ENCODE data around the gene ANKFN1.

Gene ANKFN1

GRCh38 chr17:56434610-56435009 lies 281.3 kb downstream of the ANKFN1 start:
- DNase-seq (ENCODE audit: low read depth in 2 of 2) = no peak

DNA sequence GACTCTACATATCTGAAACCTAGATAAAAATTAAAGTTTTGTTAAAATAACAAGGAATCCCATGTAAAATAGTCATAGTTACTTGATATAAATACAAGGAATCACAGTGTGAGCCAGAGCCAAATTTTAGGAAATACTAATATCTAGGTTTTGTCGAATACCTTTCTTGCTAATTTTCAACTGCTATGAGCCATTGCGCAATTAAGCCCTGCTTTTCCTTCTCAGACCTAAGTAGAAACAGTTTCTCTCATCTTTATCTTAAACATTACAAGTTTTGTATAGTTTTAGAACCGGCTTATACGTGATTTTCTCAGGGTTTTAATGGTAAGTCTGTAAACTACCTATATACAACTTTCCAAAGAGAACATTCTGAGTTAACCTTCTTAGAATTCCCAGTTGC lies 282.9 kb downstream of the ANKFN1 start:
- DNase-seq (ENCODE audit: low read depth in 2 of 2) = no peak

DNA sequence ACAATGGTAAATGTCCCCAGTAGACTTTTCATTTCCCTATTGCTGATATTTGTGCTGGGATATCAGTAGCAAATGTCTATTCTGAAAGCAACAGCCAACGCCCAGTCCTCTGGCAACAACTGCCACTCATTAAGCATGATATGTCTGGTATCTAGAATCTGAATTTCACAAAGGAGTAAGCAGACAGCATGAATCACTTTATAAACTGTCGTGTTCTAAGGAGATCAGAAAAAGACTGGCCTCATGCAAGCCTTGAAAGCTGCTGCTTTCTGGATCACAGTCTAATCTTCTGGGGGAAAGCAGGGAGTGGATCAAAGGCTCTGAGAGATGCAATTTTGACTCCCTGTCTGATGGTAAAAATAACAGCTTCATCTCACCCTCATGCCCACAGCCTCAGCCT lies 287.1 kb downstream of the ANKFN1 start:
- no peak for DNase-seq (ENCODE audit: low read depth in 2 of 2)

DNA sequence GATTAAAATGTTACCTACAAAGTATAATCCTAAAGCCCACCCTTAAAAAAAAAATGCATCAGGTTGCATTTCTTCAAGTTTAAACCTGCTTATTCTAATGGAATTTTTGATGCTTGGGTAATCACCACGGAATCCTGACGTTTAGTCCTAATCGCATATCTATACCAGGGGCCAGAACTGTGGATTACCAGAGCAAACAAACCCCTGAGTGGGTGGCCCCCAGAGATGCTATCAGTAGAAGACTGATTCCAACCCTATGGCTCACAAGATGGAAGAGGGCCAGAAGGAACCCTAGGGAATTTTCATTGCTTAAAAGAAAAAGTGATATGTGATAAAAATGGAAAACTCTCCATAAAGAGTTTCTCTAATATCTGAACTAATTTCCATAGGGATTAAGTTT lies 288.0 kb downstream of the ANKFN1 start:
- DNase-seq (ENCODE audit: low read depth in 2 of 2) = no peak

DNA sequence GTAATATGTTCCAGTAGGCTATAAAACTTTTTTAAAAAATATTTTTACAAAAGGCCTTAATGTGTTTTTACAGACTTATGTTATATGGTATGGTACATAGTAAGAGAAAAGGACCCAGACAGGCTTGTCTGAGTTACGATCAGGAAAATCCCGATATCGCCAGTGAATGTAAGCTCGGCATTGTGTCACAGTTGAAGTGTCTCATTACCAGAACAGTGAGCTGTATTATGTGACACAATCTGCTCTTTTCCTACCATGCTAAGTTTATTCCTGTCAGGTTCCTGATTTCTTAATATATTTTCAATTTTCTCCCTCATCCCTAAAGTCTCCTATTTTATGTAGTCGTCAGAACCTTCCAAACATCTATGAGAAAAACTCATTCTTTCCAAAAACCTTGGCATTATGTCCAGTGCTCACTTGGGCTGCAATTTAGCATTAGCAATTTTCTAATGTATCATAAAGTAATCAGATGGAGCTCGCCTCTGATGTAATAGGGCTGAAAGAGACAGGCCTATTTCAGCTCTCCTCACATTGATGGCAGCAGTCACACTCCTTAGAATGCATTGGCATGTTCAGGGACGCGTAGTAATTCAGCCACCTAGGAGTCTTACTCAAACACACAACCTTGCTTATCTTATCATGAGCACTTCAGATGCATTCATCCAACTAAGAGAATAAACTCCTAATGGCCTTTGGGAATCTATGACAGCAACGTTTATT lies 292.6 kb downstream of the ANKFN1 start:
- no peak for DNase-seq (ENCODE audit: low read depth in 2 of 2)

GRCh38 chr17:56447171-56447570 lies 293.9 kb downstream of the ANKFN1 start:
- no peak for DNase-seq (ENCODE audit: low read depth in 2 of 2)

- DNase-seq (ENCODE audit: low read depth in 2 of 2) = no peak
Observed at GRCh38 chr17:56448371-56448770, 295.1 kb downstream of the ANKFN1 start.

DNA sequence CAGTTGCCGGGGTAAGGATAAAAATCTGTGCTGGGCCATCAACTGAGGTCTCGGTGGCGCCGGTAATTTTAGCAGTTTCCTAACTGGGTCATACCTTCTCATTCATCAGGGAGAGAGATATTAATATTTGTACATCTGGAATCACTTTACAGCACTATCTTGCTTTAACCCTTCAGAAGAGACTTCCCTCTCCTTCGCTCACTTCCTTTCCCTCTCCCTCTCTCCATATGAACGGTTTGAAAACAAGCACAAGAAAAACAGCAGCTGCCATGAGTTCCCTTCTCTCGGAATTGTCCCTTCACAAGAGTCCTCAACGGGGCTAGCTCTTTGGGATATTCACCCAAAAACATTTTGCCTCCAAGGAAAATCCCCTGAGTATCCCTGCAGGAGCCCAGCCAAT lies 295.9 kb downstream of the ANKFN1 start:
- DNase-seq (ENCODE audit: low read depth in 2 of 2) = no peak

DNA sequence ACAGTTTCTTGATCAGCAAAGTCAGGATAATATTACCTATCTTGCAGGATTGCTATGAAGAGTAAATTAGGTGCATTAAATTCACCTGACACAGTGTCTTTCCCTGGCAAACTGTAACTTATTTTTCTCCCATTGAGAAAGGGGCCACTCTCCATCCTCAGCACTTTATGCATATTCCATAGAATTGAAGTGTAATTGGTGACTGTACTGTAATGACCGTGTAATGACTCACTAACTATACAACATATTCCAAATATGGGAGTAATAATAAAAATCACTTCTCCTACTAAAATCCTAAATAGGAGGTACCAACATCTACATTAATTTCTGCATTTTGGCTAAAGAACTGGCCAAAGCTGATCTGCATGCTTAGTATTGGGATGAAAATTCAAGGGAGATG lies 298.4 kb downstream of the ANKFN1 start:
- DNase-seq (ENCODE audit: low read depth in 2 of 2) = no peak

- no peak for DNase-seq (ENCODE audit: low read depth in 2 of 2)
Observed at GRCh38 chr17:56452461-56452860, 299.2 kb downstream of the ANKFN1 start.

DNA sequence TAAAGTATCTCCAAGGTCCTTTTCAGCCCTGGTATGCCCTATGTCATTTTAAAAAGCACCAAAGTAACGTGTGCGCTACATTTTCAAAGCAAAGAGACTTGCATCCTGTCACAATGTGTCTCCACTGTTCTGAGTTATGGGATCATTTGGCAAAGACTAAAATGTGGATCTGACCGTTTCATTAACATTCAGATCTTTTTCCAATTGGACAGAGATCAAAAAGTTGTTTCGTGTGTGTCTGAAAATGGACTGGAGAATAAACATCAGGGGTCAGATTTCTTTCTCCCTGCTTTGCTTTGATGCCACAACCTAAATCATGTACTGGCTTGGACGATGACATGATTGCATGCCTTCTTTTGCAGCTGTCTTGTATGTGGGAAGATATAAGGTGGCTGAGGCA lies 304.2 kb downstream of the ANKFN1 start:
- no peak for DNase-seq (ENCODE audit: low read depth in 2 of 2)

DNA sequence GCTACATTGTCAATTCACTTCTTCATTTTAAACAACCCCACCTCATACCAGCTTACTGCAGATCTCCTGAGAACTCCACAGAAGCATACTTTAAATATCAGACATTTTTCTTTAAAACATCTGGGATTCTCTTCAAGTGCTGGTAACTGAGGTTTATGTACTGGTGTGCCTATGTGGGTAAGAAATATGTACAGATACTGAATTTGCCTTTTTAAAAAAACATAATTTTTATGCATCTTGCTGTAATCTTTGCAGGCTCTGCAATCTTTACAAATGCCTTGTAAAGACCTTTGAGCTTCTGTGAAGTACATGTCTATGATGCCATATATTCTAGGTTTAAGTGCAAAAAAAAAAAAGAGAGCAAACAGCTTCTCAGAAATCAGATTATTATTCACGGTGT lies 312.6 kb downstream of the ANKFN1 start:
- no peak for DNase-seq (ENCODE audit: low read depth in 2 of 2)

DNA sequence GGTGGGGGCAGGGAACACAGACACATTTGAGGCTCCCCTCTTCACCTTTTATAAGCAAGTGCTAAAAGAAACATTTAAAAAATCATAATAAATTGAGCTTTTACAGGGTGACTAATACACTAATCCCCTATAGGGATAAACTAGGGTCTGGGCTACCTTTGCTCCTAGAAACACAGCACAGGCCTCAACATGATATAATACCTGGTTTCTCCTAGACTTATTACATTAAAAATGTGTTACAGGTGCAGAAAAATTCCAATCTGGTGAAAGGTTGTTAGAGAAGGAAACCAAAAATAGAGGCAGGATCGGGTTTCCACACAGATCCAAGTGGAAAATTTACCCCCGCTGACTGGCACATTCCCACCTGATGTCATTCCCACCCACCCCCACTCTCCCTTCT lies 315.6 kb downstream of the ANKFN1 start:
- no peak for DNase-seq (ENCODE audit: low read depth in 2 of 2)

DNA sequence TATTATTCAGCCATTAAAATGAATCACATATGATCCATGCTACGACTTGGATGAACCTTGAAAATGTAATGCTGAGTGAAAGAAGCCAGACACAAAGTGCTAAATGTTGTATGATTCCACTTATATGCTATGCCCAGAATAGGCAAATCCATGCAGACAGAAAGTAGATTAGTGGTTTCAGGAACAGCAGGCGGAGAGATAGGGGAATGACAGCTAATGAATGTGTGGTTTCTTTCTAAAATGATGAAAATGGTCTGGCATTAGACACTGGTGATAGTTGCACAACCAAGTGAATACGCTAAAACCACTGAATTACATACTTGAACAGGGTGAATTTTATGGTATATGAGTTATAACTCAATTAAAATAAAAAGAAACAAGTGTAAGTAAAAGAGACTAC lies 318.4 kb downstream of the ANKFN1 start:
- DNase-seq (ENCODE audit: low read depth in 2 of 2) = no peak

DNA sequence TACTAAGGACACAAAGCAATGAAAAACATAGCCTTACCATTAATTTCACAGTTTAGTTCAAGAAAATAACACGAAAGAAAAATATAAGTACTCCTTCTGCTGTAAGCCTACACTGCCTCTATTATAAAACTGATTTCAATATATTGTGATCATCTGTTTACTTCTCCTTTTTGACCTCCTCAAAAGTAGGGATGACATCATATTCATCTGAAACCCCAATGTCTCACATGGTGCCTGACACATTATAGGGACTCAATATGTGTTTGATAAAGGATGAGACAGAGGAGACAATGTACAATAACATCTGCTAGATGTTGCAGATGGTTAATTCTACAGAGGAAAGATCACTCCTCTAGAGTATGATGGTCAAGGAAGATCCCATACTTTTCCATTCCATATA lies 321.8 kb downstream of the ANKFN1 start:
- no peak for DNase-seq (ENCODE audit: low read depth in 2 of 2)

GRCh38 chr17:56478836-56479447 lies 325.7 kb downstream of the ANKFN1 start:
- no peak for DNase-seq (ENCODE audit: low read depth in 2 of 2)

DNA sequence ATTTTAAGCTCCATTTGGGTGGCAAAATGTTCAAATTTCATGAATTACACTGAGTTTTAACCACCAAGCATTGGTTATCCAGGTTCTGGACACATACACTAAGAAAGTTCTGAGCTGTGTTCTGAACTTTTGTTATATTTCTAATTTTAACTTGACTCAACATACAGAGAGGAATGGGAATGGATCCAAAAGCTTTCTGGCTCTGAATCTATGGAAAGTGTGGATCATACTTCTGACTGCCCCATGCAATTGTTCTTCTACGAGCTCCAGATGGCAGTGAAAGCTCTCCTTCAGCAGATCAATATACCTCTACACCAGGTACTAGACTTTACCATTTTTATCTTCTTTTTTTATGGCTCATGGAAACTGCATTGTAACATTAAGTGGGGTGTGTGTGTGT lies 327.2 kb downstream of the ANKFN1 start:
- DNase-seq (ENCODE audit: low read depth in 2 of 2) = no peak

DNA sequence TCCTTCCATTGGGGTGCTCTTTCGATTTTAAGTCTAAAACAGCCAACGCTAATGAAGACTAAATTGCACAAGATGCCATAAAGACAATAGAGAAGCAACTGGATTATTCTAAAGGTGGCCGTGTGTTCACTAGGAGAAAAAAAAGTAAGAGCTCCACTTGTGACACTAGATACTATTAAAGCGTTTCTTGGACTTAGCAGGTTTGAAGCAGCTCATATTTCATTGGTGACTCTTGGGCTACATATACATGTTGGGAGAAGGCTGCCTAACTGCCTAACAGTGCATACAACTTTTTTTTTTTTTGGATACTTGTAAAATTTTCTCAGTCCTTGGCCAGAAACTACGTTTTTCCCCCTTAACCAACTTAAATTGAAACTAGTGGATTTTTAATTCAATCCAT lies 328.4 kb downstream of the ANKFN1 start:
- no peak for DNase-seq (ENCODE audit: low read depth in 2 of 2)

DNA sequence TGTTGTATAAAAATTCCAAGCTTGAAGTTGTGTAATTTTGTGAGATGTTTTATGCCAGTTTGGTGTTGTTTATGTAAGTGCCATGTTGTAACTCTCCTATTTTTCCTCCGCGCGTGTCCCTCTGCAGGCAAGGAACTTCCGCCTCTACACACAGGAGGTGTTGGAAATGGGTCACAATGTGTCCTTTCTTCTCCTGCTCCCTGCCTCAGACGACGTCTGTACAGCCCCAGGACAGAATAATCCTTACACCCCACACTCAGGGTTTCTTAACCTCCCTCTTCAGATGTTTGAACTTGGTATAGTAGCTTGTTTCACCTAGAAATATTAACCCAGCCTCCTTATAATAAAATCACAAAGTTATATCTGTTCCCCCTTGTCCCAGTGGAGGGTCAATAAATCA lies 329.0 kb downstream of the ANKFN1 start:
- DNase-seq (ENCODE audit: low read depth in 2 of 2) = no peak

DNA sequence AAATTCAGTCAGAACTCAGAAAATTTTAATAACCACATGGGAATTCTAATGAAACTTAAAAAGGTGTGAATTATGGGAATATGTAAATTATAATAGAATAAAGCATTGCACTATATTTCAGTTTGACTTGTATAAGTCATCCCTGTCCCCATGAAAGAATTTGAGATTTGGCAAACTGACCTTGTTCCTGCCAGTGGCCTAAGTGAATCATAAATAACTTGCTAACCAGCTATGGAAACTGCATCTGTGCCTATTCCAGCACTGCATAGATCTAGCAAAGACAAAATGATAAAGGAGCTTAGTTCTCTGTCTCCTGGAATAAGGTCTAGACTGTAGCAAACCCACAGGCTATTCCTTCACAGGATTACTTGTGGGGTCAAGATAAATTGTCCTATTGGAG lies 333.5 kb downstream of the ANKFN1 start:
- DNase-seq (ENCODE audit: low read depth in 2 of 2) = no peak

- no peak for DNase-seq (ENCODE audit: low read depth in 2 of 2)
Observed at GRCh38 chr17:56488800-56489199, 335.5 kb downstream of the ANKFN1 start.

GRCh38 chr17:56489980-56490379 lies 336.7 kb downstream of the ANKFN1 start:
- DNase-seq (ENCODE audit: low read depth in 2 of 2) = no peak

DNA sequence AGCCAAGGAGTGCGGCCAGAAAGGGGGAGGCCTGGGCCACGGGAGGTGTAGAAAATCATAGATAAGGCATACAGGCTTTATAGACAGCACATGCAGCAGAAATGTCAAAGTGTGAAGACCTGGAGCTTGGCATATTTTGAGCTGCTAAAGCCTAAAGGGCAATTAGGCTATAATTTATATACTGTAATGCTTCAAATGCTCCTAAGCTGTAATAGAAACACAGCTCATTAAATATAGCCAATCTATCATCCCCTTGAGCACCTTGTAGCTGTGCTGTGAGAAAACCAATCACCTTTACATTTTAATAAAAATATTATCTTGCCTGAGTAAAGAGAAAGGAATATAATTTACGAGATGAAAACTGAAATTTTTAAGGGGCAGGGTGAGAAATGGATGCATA lies 342.3 kb downstream of the ANKFN1 start:
- DNase-seq (ENCODE audit: low read depth in 2 of 2) = no peak

- DNase-seq (ENCODE audit: low read depth in 2 of 2) = no peak
Observed at GRCh38 chr17:56497132-56497531, 343.9 kb downstream of the ANKFN1 start.
